Left colon (tissue), 2 donors: ENCODE measurements around the gene CLTC. TPM values are rescaled to one million over a fixed set of nuclear protein-coding genes. Genes with fewer than 3 reads are reported as not detected.

Experiments
- total RNA-seq, 2 donors: library from RNA; stranded (reverse); fragmentation: NEBNext Ultra II Directional; extraction: Animal tissue kit (Norgen Biotek cat#: 25700); gene quantifications; one replicate each; pipeline ENCODE4 v1.2.1, GENCODE V29; 2021
- donor health status: DM: no; HTN: no; CAD: no.
- donor health status: DM: yes; HTN: yes; CAD: no.

CLTC gene
- total RNA-seq, 2 donors from 2014 or later = 295 to 329 TPM

Other genes starting within 250 kb of the CLTC start
- 10 to 100 TPM; 14.1 to 19.6 TPM for gene DHX40, start 54.3 kb upstream of the CLTC start, total RNA-seq
- 10 to 100 TPM; 15.4 to 24.8 TPM for gene PTRH2, start 87.5 kb downstream of the CLTC start, total RNA-seq
- 100 to 1,000 TPM; 213 to 459 TPM for gene VMP1, start 87.8 kb downstream of the CLTC start, total RNA-seq